ENCODE data around the gene PLCD4.

Gene PLCD4

DNA sequence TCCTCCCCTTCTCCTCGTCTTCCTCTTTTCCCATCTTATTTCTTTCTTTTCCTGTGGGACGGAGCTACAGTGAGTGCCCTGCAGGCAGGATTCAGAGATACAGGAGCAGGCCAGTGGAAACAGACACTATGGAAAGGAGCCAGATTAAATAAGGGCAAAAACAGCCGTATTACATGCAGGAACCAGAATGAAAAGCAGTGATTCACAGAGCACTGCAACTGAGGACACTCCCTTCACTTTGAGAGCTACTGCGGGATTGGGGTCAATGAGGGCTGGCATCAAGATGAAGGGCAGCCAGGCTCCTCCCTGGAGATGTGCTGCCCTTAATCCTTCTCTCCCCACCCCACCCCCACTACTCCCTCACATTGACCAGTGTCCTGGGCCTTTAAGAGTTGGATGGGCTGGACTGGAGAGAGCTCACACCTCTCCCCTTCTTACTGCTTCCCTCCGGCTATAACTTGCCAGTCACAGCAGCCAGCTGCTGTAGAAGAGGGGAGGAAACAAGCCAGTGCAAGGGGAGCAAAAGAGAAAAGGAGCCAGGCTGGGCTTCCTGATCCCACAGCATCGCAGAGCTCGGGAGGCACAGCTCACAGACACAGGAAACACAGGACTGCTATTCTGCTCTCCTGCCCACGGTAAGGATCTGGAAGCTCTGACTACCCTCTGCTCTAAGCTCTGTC lies at the start of gene PLCD4:
TSS of gene PLCD4 (plus strand) at position 464 of the 680 bp plus-strand sequence. CDS start 7,841 bp downstream, outside the sequence.
- DNase-seq: no peak

GRCh38 chr2:218557941-218558340 lies 49.8 kb upstream of the PLCD4 start:
- no peak for DNase-seq

GRCh38 chr2:218558986-218559385 lies 48.7 kb upstream of the PLCD4 start:
- DNase-seq: no peak

- DNase-seq: no peak
These were observed 43.6 kb upstream of the PLCD4 start for GRCh38 chr2:218564056-218564455.

GRCh38 chr2:218566296-218566695 lies 41.4 kb upstream of the PLCD4 start:
- DNase-seq: no peak

DNA sequence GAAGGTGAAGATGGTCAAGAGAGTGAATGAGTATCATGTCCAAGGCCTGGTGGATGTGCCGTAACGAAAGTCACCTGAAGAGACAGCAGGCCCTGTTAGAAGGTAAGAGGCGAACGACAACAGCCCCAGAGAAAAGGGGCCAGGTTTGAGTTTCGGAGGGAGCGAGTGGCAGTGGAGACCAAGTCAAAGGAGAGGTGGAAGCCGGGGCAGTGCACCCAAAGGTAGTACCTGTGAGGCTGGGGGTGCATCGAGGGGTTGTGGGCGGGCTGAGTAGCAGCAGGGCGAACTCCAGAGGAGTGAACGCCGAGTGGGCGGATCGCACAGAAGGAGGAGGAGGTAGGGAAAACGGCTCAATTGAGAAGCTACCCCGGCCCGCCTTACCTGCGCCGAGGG lies 39.9 kb upstream of the PLCD4 start:
- no peak for DNase-seq

- DNase-seq: peak; percentile 93 to 94
These were observed 39.3 kb upstream of the PLCD4 start, which contains the start of the genes CNOT9 and USP37 for GRCh38 chr2:218568190-218569037. TSS of gene CNOT9 (plus strand) at chr2:218568839. CDS start at chr2:218568955, 116 bp downstream. TSS of gene USP37 (minus strand) at chr2:218568351. CDS start at chr2:218558653, 9,698 bp downstream.

DNA sequence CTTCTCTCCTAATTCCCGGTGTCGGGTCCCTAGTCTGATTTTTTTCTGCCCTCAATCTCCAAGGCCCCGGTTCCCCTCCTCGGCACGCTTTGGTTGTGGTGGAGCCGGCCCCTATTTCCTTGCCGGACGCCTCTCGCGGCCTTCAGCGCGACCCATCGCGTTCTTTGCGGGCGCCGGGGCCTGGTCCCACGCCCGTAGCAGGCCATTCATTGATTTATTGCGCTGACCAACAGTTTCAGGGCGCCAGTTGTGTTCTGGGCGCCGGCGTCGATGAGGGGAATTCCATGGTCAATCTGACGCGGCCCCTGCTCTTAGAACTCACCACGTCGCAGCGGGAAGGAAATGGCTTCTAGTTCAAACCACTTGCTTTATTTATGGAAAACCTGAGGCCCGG lies 38.7 kb upstream of the PLCD4 start:
- DNase-seq: no peak

- no peak for DNase-seq
These were observed 37.8 kb upstream of the PLCD4 start for GRCh38 chr2:218569661-218570500.

DNA sequence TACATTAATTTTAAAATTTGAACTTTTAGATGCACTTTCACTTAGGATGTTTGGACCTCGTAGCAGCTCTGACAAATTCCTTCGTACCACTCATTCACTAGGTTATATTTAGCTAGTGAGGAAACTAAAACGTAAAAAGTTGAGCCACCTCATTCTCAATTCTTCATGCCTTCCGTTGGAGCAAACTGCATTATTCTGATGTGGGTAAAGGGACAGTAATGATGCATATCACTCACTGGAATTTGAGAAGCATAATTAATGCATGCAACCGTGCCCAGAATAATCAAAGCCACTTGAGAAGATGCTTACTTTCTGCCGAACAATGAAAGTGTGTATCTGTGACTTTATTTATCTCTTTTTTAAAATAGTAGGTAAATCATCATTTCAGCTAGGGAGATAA lies 36.8 kb upstream of the PLCD4 start:
- no peak for DNase-seq

- no peak for DNase-seq
These were observed 30.8 kb upstream of the PLCD4 start for GRCh38 chr2:218576854-218577253.

GRCh38 chr2:218577482-218578220 lies 30.0 kb upstream of the PLCD4 start:
- DNase-seq: no peak

DNA sequence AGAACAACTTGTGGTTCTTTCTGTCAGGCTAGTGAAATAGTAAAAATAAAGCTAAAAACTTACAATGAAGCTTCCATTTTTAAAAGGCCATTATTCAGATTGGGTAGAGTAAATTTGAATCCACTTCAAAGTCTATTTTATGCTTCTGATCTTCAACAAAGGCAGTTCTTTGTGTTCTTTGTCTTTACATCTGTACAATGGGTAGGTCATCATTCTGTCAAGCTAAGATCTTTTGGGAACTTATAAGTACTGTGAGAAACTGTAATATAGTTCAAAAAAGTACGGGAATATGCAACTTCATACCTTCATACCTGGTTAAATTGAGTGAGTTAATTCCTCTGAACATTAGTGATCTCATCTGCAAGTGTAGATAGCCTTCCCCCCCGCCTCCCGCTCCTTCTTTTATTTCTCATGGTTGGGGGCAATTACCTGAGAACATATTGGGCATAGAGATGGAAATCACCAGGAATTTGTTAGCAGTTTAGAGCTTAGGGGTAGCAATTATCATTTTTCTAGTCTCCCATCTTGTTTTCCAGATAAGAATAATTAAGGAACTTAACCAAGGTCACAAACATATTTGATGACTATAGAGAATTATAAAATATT lies 29.3 kb upstream of the PLCD4 start:
- no peak for DNase-seq

DNA sequence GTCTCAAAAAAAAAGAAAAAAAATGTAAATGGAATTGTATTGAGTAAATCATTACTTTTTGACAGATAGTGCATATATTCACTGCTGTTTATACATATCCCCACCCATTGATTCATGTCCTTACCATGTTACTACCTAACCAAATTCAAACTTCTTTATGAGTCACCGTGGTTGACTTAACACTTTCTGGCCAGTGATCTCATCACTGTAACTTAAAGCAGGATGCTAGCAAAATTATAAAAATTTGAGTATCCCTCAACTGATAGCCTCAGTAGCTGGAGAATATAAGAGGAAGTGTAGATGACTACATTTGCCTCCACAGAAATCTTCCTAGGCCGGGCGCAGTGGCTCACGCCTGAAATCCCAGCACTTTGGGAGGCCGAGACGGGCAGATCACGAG lies 25.6 kb upstream of the PLCD4 start:
- DNase-seq: no peak

DNA sequence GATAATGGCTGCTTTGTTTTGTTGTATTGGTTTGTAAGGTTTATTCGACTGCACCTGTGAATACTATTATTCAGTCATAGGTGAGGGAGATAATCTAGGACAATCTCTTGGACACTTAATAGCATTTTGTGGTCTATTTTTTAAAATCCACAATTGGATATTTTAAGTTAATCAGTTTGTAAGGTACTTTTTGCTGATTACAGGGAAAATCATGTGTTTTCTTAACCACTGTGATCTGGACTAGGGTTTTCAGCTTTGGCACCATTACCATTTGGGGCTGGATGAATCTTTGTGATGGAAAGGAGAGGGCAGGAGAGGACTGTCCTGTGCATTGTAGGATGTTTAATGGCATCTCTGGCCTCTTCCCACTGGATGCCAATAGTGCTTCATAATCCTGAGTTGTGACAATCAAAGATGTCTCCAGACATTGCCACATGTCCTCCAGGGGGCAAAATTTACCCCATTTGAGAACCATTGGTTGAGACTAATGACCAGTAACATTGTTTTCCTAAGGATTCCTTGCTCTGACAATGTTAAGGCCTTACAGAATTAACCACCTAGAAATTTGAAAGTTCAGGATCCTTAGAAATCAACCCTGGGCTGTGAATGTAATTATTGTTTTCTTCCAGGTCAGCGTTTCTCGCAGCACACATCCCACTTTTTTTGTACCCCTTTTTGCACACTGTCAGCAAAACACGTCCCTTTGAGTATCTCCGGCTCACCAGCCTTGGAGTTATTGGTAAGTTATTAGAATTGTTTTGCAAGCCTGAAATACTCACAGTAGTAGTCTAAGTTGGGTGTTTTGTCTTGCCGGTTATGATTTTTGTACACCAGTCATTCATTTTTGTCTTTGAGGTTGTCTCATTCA lies 23.5 kb upstream of the PLCD4 start:
- DNase-seq: no peak

DNA sequence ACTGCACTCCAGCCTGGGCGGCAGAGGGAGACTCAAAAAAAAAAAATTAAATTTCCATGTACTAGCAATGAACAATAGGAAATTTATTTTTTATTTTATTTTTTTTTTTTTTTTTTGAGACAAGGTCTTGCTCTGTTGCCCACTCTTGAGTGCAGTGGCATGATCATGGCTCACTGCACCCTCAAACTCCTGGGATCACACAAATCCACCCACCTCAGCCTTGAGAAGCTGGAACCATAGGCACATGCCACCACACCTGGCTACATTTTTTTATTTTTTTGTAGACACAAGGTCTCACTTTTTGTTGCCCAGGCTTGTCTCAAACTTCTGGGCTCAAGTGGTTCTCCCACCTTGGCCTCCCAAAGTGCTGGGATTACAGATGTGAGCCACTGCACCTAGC lies 22.2 kb upstream of the PLCD4 start:
- no peak for DNase-seq

GRCh38 chr2:218605432-218605831 lies 2.3 kb upstream of the PLCD4 start:
- DNase-seq: no peak

DNA sequence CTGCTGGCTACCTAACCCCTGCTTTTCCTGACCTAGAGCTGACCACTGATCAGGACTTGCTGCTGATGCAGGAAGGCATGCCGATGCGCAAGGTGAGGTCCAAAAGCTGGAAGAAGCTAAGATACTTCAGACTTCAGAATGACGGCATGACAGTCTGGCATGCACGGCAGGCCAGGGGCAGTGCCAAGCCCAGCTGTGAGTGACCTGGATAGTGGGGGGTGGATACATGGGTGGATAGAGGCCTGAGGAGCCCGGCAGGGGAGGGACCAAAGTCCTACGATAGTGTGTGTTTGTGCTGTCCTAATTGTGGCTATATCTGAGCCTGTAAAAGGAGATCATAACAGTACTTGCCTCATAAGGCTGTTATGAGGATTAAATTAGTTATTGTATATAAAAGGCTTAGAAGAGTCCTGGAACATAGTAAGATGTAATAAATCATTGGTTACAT lies 8.2 kb downstream of the PLCD4 start:
- no peak for DNase-seq

GRCh38 chr2:218618102-218618860 lies 10.6 kb downstream of the PLCD4 start:
- DNase-seq: no peak

DNA sequence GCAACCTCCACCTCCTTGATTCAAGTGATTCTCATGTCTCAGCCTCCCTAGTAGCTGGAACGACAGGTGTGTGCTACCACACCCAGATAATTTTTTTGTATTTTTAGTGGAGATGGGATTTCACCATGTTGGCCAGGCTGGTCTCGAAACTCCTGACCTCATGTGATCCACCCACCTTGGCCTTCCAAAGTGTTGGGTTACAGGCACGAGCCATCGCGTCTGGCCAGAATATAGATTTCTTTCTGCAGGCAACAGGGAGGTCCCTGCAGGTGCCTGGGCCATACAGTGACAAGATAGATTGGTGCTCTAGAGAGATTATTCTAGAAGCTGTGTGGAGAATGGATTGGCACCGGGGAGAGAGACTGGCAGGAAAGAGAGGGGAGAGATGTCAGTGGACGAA lies 13.3 kb downstream of the PLCD4 start:
- DNase-seq: no peak
